SK-N-SH (cell line): ENCODE data around the gene ASPSCR1. TPM values are rescaled to one million over a fixed set of nuclear protein-coding genes. Genes with fewer than 3 reads are reported as not detected.

Experiments used
- CTCF ChIA-PET: fragments of 300-600, 350-600 bp; formaldehyde crosslinking; extraction: SDS; loops from one replicate; lab custom pipeline; 2021; lab: Yijun Ruan, JAX
- POLR2A ChIA-PET: fragments of 350-600 bp; sonication (Branson Sonifier 250); formaldehyde crosslinking; extraction: SDS; loops from one replicate; lab custom pipeline; 2020; ENCODE audit warnings: antibody characterized with exemption, inconsistent platforms; lab: Yijun Ruan, JAX
- DNase-seq: peaks from one replicate; pipeline ENCODE4 v3.0.0; 2012
- H2AFZ ChIP-seq: fragments of 200-600 bp; sonication (generic); 2 replicates; pipeline ENCODE4 v1.8.1; 2016; ENCODE audit warnings: antibody characterized with exemption, mild to moderate bottlenecking, low read depth
- H3F3A ChIP-seq: fragments of 200-600 bp; sonication (generic); replicated peaks from 2 replicates; pipeline ENCODE3; 2016; ENCODE audit warnings: antibody characterized with exemption, mild to moderate bottlenecking; ENCODE audit not compliant: insufficient read depth
- H3K27ac ChIP-seq, 2 experiments: fragments of 200-500 bp in 1 of 2; fragments of 200-600 bp in 1 of 2; sonication (Bioruptor generic) in 1 of 2; sonication (generic), shearing (Covaris generic) in 1 of 2; 2 replicates each; pipeline versions ENCODE4 v1.5.1 to v1.6.1; 2014 to 2016; ENCODE audit warnings: low read depth in 2 of 2, inconsistent platforms in 1 of 2, low read length in 1 of 2, mild to moderate bottlenecking in 1 of 2, mixed read lengths in 1 of 2
- H3K27me3 ChIP-seq: fragments of 200-600 bp; sonication (generic), shearing (Covaris generic); 2 replicates; pipeline ENCODE4 v1.6.1; 2016; ENCODE audit warnings: mixed run types; ENCODE audit not compliant: insufficient read depth
- H3K36me3 ChIP-seq, 2 experiments: fragments of 200-500 bp in 1 of 2; fragments of 200-600 bp in 1 of 2; sonication (Bioruptor generic) in 1 of 2; sonication (generic) in 1 of 2; replicated peaks in 1 of 2; 2 replicates each; pipeline versions ENCODE3 to v1.5.1; 2014 to 2016; ENCODE audit warnings: low read length in 1 of 2, mild to moderate bottlenecking in 1 of 2; ENCODE audit not compliant: insufficient read depth in 2 of 2, control insufficient read depth in 1 of 2
- H3K4me1 ChIP-seq, 2 experiments: fragments of 200-500 bp in 1 of 2; fragments of 200-600 bp in 1 of 2; sonication (Bioruptor generic) in 1 of 2; sonication (generic), shearing (Covaris generic) in 1 of 2; 2 replicates each; pipeline versions ENCODE4 v1.5.1 to v1.6.1; 2014 to 2016; ENCODE audit warnings: low read depth in 1 of 2, low read length in 1 of 2, mixed run types in 1 of 2; ENCODE audit not compliant: insufficient read depth in 2 of 2, control insufficient read depth in 1 of 2
- H3K4me2 ChIP-seq: fragments of 200-600 bp; sonication (generic), shearing (Covaris generic); 2 replicates; pipeline ENCODE4 v1.6.1; 2017; ENCODE audit warnings: mixed run types
- H3K4me3 ChIP-seq, 2 experiments: fragments of 200-500 bp in 1 of 2; fragments of 200-600 bp in 1 of 2; sonication (Bioruptor generic) in 1 of 2; sonication (generic), shearing (Covaris generic) in 1 of 2; 2 replicates each; pipeline versions ENCODE4 v1.5.1 to v1.8.1; 2014 to 2016; ENCODE audit warnings: low read depth in 2 of 2, inconsistent platforms in 1 of 2, low read length in 1 of 2, mild to moderate bottlenecking in 1 of 2, mixed read lengths in 1 of 2, moderate library complexity in 1 of 2
- H3K79me2 ChIP-seq: fragments of 200-600 bp; sonication (generic); 2 replicates; pipeline ENCODE4 v1.8.1; 2017; ENCODE audit warnings: mild to moderate bottlenecking; ENCODE audit not compliant: insufficient read depth
- H3K9ac ChIP-seq: fragments of 200-600 bp; sonication (generic); 2 replicates; pipeline ENCODE4 v1.6.1; 2017; ENCODE audit warnings: mixed run types
- H3K9me2 ChIP-seq: fragments of 200-600 bp; sonication (generic); 2 replicates; pipeline ENCODE4 v1.6.1; 2017; ENCODE audit warnings: mixed run types
- H3K9me3 ChIP-seq: fragments of 200-600 bp; sonication (generic); 2 replicates; pipeline ENCODE4 v1.6.1; 2017; ENCODE audit warnings: mixed run types, mild to moderate bottlenecking, moderate library complexity
- H4K20me1 ChIP-seq: fragments of 200-600 bp; sonication (generic); 2 replicates; pipeline ENCODE4 v1.6.1; 2017; ENCODE audit warnings: mild to moderate bottlenecking, mixed run types; ENCODE audit not compliant: insufficient read depth
- CTCF ChIP-seq: fragments of 200-600 bp; sonication (generic); IDR thresholded peaks from 2 replicates; pipeline ENCODE4 v1.6.1; 2017; ENCODE audit warnings: antibody characterized with exemption, mild to moderate bottlenecking, moderate library complexity
- EZH2phosphoT487 ChIP-seq: fragments of 200-600 bp; sonication (generic); IDR thresholded peaks from 2 replicates; pipeline ENCODE4 v1.6.1; 2017; ENCODE audit warnings: low read depth, mixed run types, mild to moderate bottlenecking, antibody characterized with exemption, moderate library complexity, borderline replicate concordance
- FOXJ3 ChIP-seq: sonication (generic); formaldehyde crosslinking; IDR thresholded peaks from 2 replicates; pipeline ENCODE4 v1.5.1; 2020; ENCODE audit warnings: mild to moderate bottlenecking, missing genetic modification reagents
- GATA2 ChIP-seq: sonication (generic); formaldehyde crosslinking; IDR thresholded peaks from 2 replicates; pipeline ENCODE4 v1.5.0; 2020; ENCODE audit warnings: mild to moderate bottlenecking, missing genetic modification reagents
- JUND ChIP-seq: IDR thresholded peaks from 2 replicates; pipeline ENCODE4 v1.4.0; 2012
- MAX ChIP-seq: IDR thresholded peaks from 2 replicates; pipeline ENCODE4 v1.4.0; 2012; ENCODE audit warnings: low read depth
- MEF2A ChIP-seq: IDR thresholded peaks from 2 replicates; pipeline ENCODE4 v1.4.0; 2012; ENCODE audit warnings: low read depth, borderline replicate concordance
- NFIC ChIP-seq: IDR thresholded peaks from 2 replicates; pipeline ENCODE4 v1.4.0; 2012; ENCODE audit warnings: borderline replicate concordance
- NRF1 ChIP-seq: IDR thresholded peaks from 2 replicates; pipeline ENCODE4 v1.6.1; 2012; ENCODE audit warnings: low read depth, mild to moderate bottlenecking, low read length
- PBX3 ChIP-seq: IDR thresholded peaks from 2 replicates; pipeline ENCODE4; 2012
- RAD21 ChIP-seq: IDR thresholded peaks from 2 replicates; pipeline ENCODE4 v1.6.1; 2012; ENCODE audit warnings: mild to moderate bottlenecking, low read length
- RFX5 ChIP-seq: IDR thresholded peaks from 2 replicates; pipeline ENCODE4 v1.6.1; 2012; ENCODE audit warnings: mild to moderate bottlenecking, improper control_type of control experiment, low read length
- RXRA ChIP-seq: IDR thresholded peaks from 2 replicates; pipeline ENCODE4 v1.4.0; 2012; ENCODE audit warnings: low read depth, mild to moderate bottlenecking, borderline replicate concordance
- SIN3A ChIP-seq: IDR thresholded peaks from 2 replicates; pipeline ENCODE4 v1.6.1; 2012; ENCODE audit warnings: low read depth, mild to moderate bottlenecking, low read length, moderate library complexity, borderline replicate concordance
- SMC3 ChIP-seq: IDR thresholded peaks from 2 replicates; pipeline ENCODE4 v1.6.1; 2012; ENCODE audit warnings: low read depth, low read length, improper control_type of control experiment
- TAF1 ChIP-seq: IDR thresholded peaks from 2 replicates; pipeline ENCODE4 v1.6.1; 2012; ENCODE audit warnings: low read depth, mild to moderate bottlenecking, low read length, moderate library complexity, borderline replicate concordance
- TCF12 ChIP-seq: IDR thresholded peaks from 2 replicates; pipeline ENCODE4 v1.4.0; 2012
- YY1 ChIP-seq: IDR thresholded peaks from 2 replicates; pipeline ENCODE4 v1.4.0; 2012; ENCODE audit warnings: low read depth, mild to moderate bottlenecking
- WGBS: methylation state at CpG from one replicate; pipeline ENCODE4 v1.1.6; 2017; ENCODE audit warnings: low lambda C conversion rate; 5-methylcytosine and 5-hydroxymethylcytosine counted together
- polyA plus RNA-seq, 3 experiments: library from polyadenylated mRNA; depleted of rRNA; stranded (reverse); fragments of >200 nt; gene quantifications; 2 replicates each; pipeline ENCODE4 v1.2.3, GENCODE V29; 2012
- TF ChIP-seq, protein P1 (sequence below): fragments of 150-350 bp; IDR thresholded peaks from 2 replicates; pipeline ENCODE4 v1.6.1; 2016; ENCODE audit warnings: mild to moderate bottlenecking, low read depth, low read length
- TF ChIP-seq, protein P2 (sequence below): IDR thresholded peaks from 2 replicates; pipeline ENCODE4 v1.4.0; 2012; ENCODE audit warnings: low read depth, borderline replicate concordance

The ASPSCR1 gene
- polyA plus RNA-seq, 1 of the 3 experiments (the other 2 are of a cell fraction) = 36.2 TPM

GRCh38 chr17:81998212-81998611 is 20.8 kb downstream of the ASPSCR1 start:
- peaks cover 0 to 9% of the 10 kb centered on the region in 2 experiments for H3K36me3 ChIP-seq
- WGBS = 94% methylated on average over 7 of the region's 7 CpGs
- H3K4me3 ChIP-seq = no peak overlapping the region
- no peak overlapping the region for H3K27ac ChIP-seq
- ChIA-PET POLR2A (no interaction called here), CTCF (interaction anchor here (5.9 to 6.3 kb wide), 2 partner anchors 23 to 37 kb away, joined by 43 to 56 read pairs; partner anchors contain the start of genes CENPX and NOTUM)
- peaks cover 14% of the 10 kb centered on the region for H3F3A ChIP-seq
- H3K9me2 ChIP-seq = no peaks in the 10 kb centered on the region
- H3K9me3 ChIP-seq = no peaks in the 10 kb centered on the region
- TF ChIP-seq NRF1 = no peak
- TF ChIP-seq PBX3 = no peak
- no peak for TF ChIP-seq JUND
- no peak for TF ChIP-seq GATA2 (CRISPR knock-in tag)
- no peak for TF ChIP-seq MAX
- TF ChIP-seq, protein P1, sequence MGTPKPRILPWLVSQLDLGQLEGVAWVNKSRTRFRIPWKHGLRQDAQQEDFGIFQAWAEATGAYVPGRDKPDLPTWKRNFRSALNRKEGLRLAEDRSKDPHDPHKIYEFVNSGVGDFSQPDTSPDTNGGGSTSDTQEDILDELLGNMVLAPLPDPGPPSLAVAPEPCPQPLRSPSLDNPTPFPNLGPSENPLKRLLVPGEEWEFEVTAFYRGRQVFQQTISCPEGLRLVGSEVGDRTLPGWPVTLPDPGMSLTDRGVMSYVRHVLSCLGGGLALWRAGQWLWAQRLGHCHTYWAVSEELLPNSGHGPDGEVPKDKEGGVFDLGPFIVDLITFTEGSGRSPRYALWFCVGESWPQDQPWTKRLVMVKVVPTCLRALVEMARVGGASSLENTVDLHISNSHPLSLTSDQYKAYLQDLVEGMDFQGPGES = no peak
- no peak for TF ChIP-seq RXRA
- TF ChIP-seq TAF1 = no peak
- no peak for TF ChIP-seq SIN3A
- TF ChIP-seq SMC3 = no peak
- TF ChIP-seq FOXJ3 = no peak
- TF ChIP-seq NFIC = no peak
- TF ChIP-seq, protein P2, sequence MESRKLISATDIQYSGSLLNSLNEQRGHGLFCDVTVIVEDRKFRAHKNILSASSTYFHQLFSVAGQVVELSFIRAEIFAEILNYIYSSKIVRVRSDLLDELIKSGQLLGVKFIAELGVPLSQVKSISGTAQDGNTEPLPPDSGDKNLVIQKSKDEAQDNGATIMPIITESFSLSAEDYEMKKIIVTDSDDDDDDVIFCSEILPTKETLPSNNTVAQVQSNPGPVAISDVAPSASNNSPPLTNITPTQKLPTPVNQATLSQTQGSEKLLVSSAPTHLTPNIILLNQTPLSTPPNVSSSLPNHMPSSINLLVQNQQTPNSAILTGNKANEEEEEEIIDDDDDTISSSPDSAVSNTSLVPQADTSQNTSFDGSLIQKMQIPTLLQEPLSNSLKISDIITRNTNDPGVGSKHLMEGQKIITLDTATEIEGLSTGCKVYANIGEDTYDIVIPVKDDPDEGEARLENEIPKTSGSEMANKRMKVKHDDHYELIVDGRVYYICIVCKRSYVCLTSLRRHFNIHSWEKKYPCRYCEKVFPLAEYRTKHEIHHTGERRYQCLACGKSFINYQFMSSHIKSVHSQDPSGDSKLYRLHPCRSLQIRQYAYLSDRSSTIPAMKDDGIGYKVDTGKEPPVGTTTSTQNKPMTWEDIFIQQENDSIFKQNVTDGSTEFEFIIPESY = no peak
- no peak for TF ChIP-seq EZH2phosphoT487
- no peak for TF ChIP-seq MEF2A
- no peak for TF ChIP-seq YY1
- no peak for TF ChIP-seq CTCF
- no peak for TF ChIP-seq TCF12
- no peak for TF ChIP-seq RAD21
- no peak for TF ChIP-seq RFX5
- no peak overlapping the region for H3K9ac ChIP-seq
- H3K27me3 ChIP-seq = no peaks in the 10 kb centered on the region
- no peaks in the 10 kb centered on the region for H4K20me1 ChIP-seq
- peaks cover 11% of the 10 kb centered on the region for H3K79me2 ChIP-seq
- H3K4me2 ChIP-seq = no peak overlapping the region
- no peak for DNase-seq
- peaks cover 0 to 8% of the 10 kb centered on the region in 2 experiments; a peak in 3 of 4 replicates for H3K4me1 ChIP-seq
- H2AFZ ChIP-seq = no peak overlapping the region
